ENCODE measurements around the gene ACSL4. TPM values are rescaled to one million over a fixed set of nuclear protein-coding genes. Genes with fewer than 3 reads are reported as not detected.

Gene ACSL4
- total RNA-seq, 2 donors from 2014 or later, result 31.3 to 47.9 TPM

DNA sequence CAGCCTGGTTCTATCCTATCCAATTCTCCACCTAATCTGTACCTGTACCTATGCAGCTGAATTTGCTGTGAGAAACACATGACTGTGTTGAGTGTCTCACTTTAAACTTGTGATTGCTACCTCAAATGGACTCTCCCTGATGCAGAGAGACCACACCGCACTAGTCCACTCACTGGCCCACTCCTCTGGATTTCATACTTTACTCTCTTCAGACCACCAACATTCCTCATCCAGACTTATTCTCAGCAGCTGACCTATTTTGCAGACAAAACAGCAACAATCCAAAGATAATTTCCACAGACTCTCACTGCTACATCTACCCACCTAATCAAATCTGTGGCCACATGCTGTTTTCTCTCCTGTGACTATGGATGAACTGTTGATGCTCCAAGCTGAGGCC, 45.2 kb downstream of the ACSL4 start:
- no peaks in the 10 kb centered on the region for H3K27me3 Mint-ChIP-seq (ENCODE audit: insufficient read depth)
- Histone ChIP-seq H3K27ac (ENCODE audit: low read depth, low read length) (no peak overlapping the region), H3K9me3 (ENCODE audit: control insufficient read depth, low read length) (no peaks in the 10 kb centered on the region), H3K4me3 (ENCODE audit: low read length) (no peak overlapping the region), H3K9ac (ENCODE audit: extremely low read depth, low read length, poor library complexity, severe bottlenecking) (no peak overlapping the region), H3K27me3 (ENCODE audit: control insufficient read depth, insufficient read depth, low read length, poor library complexity, severe bottlenecking) (no peaks in the 10 kb centered on the region), H3K4me1 (ENCODE audit: control insufficient read depth, insufficient read depth, low read length) (no peaks in the 10 kb centered on the region), H3K36me3 (ENCODE audit: control insufficient read depth, insufficient read depth, low read length) (no peaks in the 10 kb centered on the region)
- no peak overlapping the region for H3K27ac Mint-ChIP-seq
- no peaks in the 10 kb centered on the region for H3K36me3 Mint-ChIP-seq (ENCODE audit: low read depth)
- WGBS, 2 experiments (ENCODE audit: insufficient coverage in 1 of 2, insufficient read length in 1 of 2), result 100% methylated on average over 1 of the region's 1 CpG; no CpG with 5 or more reads in 1 of the 2 experiments
- H3K4me1 Mint-ChIP-seq, result no peaks in the 10 kb centered on the region
- no peaks in the 10 kb centered on the region for H3K9me3 Mint-ChIP-seq
- no peak for DNase-seq
- TF ChIP-seq, protein P1, sequence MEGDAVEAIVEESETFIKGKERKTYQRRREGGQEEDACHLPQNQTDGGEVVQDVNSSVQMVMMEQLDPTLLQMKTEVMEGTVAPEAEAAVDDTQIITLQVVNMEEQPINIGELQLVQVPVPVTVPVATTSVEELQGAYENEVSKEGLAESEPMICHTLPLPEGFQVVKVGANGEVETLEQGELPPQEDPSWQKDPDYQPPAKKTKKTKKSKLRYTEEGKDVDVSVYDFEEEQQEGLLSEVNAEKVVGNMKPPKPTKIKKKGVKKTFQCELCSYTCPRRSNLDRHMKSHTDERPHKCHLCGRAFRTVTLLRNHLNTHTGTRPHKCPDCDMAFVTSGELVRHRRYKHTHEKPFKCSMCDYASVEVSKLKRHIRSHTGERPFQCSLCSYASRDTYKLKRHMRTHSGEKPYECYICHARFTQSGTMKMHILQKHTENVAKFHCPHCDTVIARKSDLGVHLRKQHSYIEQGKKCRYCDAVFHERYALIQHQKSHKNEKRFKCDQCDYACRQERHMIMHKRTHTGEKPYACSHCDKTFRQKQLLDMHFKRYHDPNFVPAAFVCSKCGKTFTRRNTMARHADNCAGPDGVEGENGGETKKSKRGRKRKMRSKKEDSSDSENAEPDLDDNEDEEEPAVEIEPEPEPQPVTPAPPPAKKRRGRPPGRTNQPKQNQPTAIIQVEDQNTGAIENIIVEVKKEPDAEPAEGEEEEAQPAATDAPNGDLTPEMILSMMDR (conservative IDR thresholded peaks at IDR 0.05), result no peak
- no peak overlapping the region for H3K4me3 Mint-ChIP-seq

DNA sequence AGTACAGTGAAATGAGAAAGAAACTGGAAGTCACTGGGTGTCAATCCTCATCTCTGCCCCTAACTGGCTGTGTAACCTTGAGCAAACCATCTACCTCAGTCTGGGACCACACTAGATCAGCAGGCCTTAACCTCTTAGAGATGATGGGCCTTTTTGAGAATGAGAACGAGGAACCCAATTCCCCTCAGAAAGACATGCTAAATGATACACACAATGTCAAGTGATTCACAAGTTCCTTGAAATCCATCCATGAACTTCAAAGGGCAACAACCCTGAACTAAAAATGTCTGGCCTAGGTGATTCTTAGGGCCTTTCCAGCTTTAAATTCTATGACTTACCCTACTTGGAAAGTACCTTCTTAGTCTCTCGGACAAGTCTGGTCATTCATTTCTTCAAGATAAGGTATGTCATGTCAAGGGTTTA, 47.4 kb downstream of the ACSL4 start:
- 100% methylated on average over 1 of the region's 2 CpGs; no CpG with 5 or more reads in 1 of the 2 experiments for WGBS, 2 experiments (ENCODE audit: insufficient coverage in 1 of 2, insufficient read length in 1 of 2)
- Mint-ChIP-seq H3K27ac (no peak overlapping the region), H3K27me3 (ENCODE audit: insufficient read depth) (no peaks in the 10 kb centered on the region), H3K9me3 (no peaks in the 10 kb centered on the region), H3K4me3 (no peak overlapping the region), H3K4me1 (peaks cover 6% of the 10 kb centered on the region), H3K36me3 (ENCODE audit: low read depth) (peaks cover 4% of the 10 kb centered on the region)
- TF ChIP-seq, protein P1 (conservative IDR thresholded peaks at IDR 0.05), result no peak
- no peaks in the 10 kb centered on the region for H3K36me3 ChIP-seq (ENCODE audit: control insufficient read depth, insufficient read depth, low read length)
- H3K9me3 ChIP-seq (ENCODE audit: control insufficient read depth, low read length), result no peaks in the 10 kb centered on the region
- H3K9ac ChIP-seq (ENCODE audit: extremely low read depth, low read length, poor library complexity, severe bottlenecking), result no peak overlapping the region
- H3K27ac ChIP-seq (ENCODE audit: low read depth, low read length), result no peak overlapping the region
- H3K27me3 ChIP-seq (ENCODE audit: control insufficient read depth, insufficient read depth, low read length, poor library complexity, severe bottlenecking), result no peaks in the 10 kb centered on the region
- no peak overlapping the region for H3K4me3 ChIP-seq (ENCODE audit: low read length)
- no peak for DNase-seq
- H3K4me1 ChIP-seq (ENCODE audit: control insufficient read depth, insufficient read depth, low read length), result no peaks in the 10 kb centered on the region

DNA sequence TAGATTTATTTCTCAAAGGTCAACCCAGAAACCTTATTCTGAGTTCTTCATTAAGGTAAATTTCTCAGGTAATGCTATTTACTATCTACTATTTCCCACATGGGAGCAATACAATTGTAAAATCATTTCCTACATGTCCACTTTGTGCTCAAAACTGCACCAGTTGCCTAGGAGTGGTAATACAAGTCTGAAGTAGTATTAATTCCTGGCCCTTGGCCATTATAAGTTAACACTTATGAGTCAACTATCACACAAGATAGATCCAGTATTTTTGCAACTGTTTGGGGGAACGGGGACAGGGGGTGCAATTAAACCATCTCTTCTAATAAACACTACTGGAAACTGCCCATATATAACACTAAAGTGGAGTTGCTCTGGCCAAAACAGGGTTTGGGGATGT, 48.9 kb downstream of the ACSL4 start:
- WGBS, 2 experiments (ENCODE audit: insufficient coverage in 1 of 2, insufficient read length in 1 of 2), result 100% methylated on average over 1 of the region's 1 CpG; no CpG with 5 or more reads in 1 of the 2 experiments
- Mint-ChIP-seq H3K36me3 (ENCODE audit: low read depth) (peaks cover 14% of the 10 kb centered on the region), H3K4me3 (no peak overlapping the region), H3K9me3 (no peaks in the 10 kb centered on the region), H3K27ac (no peak overlapping the region), H3K4me1 (peaks cover 6% of the 10 kb centered on the region), H3K27me3 (ENCODE audit: insufficient read depth) (no peaks in the 10 kb centered on the region)
- no peaks in the 10 kb centered on the region for H3K9me3 ChIP-seq (ENCODE audit: control insufficient read depth, low read length)
- H3K27me3 ChIP-seq (ENCODE audit: control insufficient read depth, insufficient read depth, low read length, poor library complexity, severe bottlenecking), result no peaks in the 10 kb centered on the region
- H3K27ac ChIP-seq (ENCODE audit: low read depth, low read length), result no peak overlapping the region
- H3K36me3 ChIP-seq (ENCODE audit: control insufficient read depth, insufficient read depth, low read length), result no peaks in the 10 kb centered on the region
- no peak overlapping the region for H3K4me3 ChIP-seq (ENCODE audit: low read length)
- no peak overlapping the region for H3K9ac ChIP-seq (ENCODE audit: extremely low read depth, low read length, poor library complexity, severe bottlenecking)
- no peaks in the 10 kb centered on the region for H3K4me1 ChIP-seq (ENCODE audit: control insufficient read depth, insufficient read depth, low read length)
- TF ChIP-seq, protein P1 (conservative IDR thresholded peaks at IDR 0.05), result no peak
- DNase-seq, result no peak
